GM19193 (cell line): ENCODE measurements around the gene ACACA.

ENCODE experiments used
- POLR2A ChIP-seq: IDR thresholded peaks from 4 replicates; pipeline ENCODE4 v1.6.1; 2011; ENCODE audit not compliant: insufficient read depth, insufficient read length; ENCODE audit errors: extremely low read depth

Gene ACACA

DNA sequence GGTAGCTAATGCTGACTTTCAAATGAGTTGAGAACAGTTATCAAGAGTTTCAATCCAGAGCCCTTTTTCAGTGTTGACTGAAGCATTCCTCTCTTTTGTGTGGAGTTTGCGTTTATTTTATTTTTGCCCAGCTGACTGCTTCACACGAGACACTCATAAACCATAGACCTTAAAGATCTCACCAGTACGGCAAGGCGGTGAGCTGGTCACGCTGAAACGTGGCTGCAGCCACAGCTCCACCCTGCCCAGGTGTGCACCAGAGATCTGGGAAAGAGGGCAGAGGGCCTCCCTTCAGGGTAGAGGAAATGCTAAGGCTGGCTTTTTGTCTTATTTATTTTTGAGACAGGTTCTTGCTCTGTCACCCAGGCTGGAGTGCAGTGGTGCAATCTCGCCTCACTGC is 345.7 kb downstream of the ACACA start:
- no peak for TF ChIP-seq POLR2A

- no peak for TF ChIP-seq POLR2A
Measured at GRCh38 chr17:37060094-37060493, 346.5 kb downstream of the ACACA start.

DNA sequence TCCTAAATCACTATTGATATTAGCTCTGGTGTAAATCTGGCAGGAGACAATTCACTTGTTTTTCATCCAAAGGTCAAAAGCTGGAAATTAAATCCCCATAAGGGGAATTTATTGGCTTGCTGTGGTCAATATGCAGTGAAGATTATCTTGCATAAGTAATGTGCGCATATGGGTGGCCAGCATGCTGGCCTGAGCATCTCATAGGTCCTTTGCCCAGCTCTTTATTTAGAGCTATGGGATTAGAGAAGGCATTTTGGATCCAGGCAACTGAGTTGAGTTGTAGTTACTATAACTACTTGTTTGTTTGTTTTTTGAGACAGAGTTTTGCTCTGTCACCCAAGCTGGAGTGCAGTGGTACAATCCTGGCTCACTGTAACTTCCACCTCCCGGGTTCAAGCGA is 347.1 kb downstream of the ACACA start:
- no peak for TF ChIP-seq POLR2A

GRCh38 chr17:37056622-37057021 is 350.0 kb downstream of the ACACA start:
- no peak for TF ChIP-seq POLR2A

DNA sequence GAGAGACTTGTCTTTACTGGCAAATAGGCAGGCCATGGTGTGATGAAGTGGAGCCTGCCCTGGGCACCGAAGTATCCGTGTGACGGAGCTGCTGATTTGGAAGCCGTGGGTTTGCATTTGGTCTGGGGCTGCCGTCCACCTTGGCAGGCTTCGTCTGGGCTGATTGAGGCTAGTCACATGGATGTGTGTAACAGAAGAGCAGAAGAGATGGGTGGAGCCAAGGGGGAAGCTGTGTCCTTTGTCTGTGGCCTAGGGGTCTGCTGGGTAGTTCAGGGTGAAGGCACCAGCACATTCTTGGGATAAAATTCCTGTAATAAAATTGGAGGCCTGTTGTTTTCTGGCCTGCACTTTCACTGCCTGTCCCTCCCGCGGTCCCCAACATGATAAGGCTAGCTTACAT is 351.7 kb downstream of the ACACA start:
- TF ChIP-seq POLR2A = no peak

GRCh38 chr17:37052450-37052849 is 354.2 kb downstream of the ACACA start:
- TF ChIP-seq POLR2A = no peak

GRCh38 chr17:37051833-37052232 is 354.8 kb downstream of the ACACA start:
- TF ChIP-seq POLR2A = no peak

GRCh38 chr17:37051381-37051780 is 355.3 kb downstream of the ACACA start:
- TF ChIP-seq POLR2A = no peak

DNA sequence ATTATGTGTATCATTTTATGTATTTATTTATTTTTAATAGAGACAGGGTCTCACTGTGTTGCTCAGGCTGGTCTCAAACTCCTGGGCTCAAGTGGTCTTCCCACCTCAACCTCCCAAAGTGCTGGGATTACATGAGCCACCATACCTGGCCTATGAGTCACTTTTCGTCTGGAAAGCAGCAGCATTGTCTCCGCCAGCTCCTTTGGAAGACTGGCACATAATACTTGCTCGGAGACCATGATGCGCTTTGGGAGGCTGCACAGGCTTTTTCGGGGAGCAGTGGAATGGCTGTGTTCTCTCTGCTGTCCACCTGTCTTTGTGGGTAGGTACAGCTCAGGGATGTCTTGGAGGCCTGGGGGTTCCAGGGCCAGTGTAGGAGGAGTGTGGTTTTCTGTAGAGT is 355.7 kb downstream of the ACACA start:
- no peak for TF ChIP-seq POLR2A

DNA sequence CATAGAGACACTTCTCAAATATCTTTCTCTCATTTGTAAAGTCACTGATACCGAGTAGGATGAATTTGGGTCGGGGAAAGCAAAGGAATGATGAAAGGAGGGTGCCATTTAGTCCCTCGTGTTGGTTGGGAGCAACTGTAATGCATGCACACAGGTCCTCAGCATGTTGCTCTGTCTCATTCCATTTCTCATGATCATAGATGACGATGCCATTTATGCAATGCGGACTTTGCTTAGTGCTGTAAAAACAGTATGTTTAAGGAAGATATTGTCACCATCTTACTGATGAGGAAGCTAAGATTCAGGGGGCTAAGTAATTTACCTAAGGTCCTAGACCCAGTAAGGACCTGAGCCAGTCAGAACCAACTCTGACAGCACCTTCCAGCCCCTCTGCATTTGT is 357.8 kb downstream of the ACACA start:
- no peak for TF ChIP-seq POLR2A

GRCh38 chr17:37047631-37048104 is 359.0 kb downstream of the ACACA start:
- no peak for TF ChIP-seq POLR2A

GRCh38 chr17:37045351-37045922 is 361.2 kb downstream of the ACACA start:
- TF ChIP-seq POLR2A = no peak

DNA sequence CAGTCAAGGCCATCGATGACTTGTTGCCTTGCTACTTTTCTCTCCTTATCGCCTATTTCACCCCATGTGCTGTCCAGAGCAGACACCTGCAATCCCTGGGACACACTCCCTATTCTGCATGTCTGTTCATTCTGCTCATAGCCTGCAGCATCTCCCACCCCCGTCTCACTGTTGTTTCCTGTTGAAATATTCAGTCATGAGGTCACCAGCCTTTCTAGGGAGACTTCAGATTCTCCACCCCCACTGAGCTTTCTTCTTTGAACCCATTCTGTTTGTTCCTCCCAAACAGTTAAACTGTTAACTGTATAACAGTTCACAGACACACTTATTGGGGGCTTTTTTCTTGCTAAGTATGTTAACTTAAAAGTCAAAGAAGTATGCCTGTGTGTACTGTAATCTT is 363.4 kb downstream of the ACACA start:
- TF ChIP-seq POLR2A = no peak

DNA sequence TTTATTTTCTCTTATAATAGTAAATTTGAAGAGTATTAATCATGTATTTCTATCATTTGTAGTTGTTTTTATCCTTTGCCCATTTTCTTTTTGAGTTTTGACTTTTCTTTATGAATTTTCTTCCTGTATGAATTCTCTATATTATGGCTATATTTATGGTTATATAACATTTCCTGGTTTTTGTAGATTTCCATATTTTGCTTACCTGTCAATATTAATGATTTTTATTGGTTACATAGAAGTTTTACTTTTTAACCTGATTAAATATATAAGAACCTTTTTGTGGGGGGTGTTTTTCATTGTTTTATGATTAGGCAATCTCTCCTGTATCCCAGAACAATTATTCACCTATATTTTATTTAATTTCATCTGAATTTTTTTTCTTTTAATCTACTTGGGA is 364.7 kb downstream of the ACACA start:
- TF ChIP-seq POLR2A = no peak

DNA sequence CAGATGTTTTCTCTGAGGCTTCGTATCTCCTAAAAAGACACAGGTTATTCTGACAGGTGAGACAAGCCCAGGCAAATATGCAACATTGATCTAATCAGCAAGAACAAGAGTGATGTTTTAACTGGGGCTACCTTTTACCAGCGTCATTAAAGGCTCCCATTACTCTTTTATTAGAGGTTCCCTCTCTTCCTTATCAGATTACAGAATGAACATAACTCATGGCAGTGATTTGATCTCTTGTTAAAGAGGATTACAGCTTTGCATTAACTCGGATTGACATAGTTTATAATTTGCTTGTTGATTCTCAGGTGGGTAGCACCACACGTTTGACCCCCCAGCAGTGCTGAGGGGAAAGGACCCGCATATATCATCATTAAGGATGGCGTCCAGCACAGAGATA is 367.4 kb downstream of the ACACA start:
- no peak for TF ChIP-seq POLR2A

- no peak for TF ChIP-seq POLR2A
Measured at GRCh38 chr17:37037590-37038155, 369.0 kb downstream of the ACACA start.
